AG09319 (cell line): Measurements from ENCODE around the gene PAPSS2.

Experiments
- DNase-seq: peaks from one replicate; pipeline ENCODE4 v3.0.0-alpha.2; 2010; ENCODE audit warnings: low read depth; ENCODE audit errors: extremely low read depth
- TF ChIP-seq, protein P1 (sequence below): IDR thresholded peaks from 2 replicates; pipeline ENCODE4 v1.5.1; 2011; ENCODE audit warnings: low read depth, mild to moderate bottlenecking, inconsistent platforms, low read length, moderate library complexity

Gene PAPSS2

DNA sequence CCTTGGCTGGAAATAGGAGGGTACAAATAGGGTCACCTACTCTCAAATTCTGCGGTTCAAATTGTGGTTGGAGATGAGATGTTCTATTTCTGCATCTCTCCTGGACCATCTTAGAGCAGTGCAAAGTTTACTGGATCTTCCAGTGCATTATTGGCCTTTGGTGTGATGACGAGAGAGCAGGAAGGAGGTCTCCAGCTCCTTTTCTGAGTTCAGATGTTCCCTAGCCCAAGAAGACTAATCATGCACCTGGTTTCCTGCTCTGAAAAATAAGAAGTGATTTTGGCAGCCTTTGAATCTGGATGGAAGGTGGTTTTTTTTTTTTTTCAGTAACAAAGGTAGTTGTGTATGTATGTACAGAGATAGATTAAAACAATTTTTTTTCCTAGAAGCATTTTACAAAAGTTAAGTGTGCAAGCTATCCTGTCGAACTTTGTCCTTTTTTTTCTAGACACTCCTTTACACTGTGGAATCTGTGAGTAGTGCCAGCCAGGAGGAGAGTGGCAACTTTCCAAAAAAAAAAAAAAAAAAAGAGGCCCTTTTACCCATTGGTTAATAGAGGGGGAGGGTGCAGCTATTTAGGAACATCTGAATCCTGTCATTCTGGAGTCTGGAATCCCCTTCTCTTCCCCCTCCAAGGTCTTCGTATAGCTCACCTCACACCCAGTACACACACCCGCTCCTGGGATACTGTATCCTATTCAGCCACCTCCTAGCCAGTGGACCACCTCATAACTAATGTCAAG, 26.3 kb downstream of the PAPSS2 start:
- no peak for DNase-seq
- TF ChIP-seq, protein P1, sequence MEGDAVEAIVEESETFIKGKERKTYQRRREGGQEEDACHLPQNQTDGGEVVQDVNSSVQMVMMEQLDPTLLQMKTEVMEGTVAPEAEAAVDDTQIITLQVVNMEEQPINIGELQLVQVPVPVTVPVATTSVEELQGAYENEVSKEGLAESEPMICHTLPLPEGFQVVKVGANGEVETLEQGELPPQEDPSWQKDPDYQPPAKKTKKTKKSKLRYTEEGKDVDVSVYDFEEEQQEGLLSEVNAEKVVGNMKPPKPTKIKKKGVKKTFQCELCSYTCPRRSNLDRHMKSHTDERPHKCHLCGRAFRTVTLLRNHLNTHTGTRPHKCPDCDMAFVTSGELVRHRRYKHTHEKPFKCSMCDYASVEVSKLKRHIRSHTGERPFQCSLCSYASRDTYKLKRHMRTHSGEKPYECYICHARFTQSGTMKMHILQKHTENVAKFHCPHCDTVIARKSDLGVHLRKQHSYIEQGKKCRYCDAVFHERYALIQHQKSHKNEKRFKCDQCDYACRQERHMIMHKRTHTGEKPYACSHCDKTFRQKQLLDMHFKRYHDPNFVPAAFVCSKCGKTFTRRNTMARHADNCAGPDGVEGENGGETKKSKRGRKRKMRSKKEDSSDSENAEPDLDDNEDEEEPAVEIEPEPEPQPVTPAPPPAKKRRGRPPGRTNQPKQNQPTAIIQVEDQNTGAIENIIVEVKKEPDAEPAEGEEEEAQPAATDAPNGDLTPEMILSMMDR, result no peak

DNA sequence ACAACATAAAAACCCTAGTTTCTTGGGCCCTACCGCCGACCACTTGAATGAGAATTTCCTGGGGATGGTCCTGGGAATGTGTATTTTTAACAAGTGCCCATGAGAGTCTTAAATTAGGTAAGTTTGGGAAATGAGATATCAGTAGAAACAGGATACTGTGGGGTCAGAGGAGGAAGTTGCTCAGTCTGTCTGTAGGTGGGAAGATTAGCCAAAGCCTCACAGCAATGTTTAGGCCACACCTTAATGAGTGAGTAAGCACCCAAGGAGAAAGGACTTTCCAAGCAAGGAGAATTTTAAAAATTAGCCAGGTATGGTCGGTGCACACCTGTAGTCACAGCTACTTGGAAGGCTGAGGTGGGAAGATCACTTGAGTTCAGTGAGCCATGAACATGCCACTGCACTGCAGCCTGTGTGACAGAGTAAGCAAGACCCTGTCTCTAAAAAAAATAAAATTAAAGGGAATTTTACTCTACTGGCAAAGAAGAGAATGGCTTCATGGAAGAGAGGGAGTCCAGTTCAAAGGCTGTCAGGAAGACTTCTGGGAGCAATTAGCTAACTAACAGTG, 31.9 kb downstream of the PAPSS2 start:
- TF ChIP-seq, protein P1, result no peak
- no peak for DNase-seq

DNA sequence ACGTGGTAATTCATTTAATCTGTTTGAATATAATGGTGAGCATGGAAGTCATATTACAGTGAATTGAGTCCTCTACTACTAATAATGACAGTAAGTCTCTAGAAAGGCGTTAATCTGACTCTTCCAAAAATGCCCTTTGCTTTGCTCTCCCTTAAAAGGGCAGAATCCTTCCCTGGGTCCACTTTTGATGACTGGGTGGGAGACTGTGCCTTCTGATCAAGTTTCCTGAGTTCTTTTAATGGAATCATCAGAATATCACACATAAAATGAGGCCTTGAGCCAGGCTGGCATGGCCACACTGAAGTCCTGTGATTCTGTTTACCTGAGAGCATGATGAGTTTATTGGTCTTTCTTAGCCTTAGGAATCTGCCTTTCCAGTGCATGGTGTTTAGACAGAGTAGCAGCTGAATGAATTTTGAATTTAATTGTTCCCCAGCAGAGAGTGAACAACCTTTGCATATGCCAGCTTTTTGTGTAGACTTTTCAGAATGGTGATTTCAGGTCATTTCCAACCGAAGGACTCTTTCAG, 33.3 kb downstream of the PAPSS2 start:
- TF ChIP-seq, protein P1, result no peak
- DNase-seq, result no peak

DNA sequence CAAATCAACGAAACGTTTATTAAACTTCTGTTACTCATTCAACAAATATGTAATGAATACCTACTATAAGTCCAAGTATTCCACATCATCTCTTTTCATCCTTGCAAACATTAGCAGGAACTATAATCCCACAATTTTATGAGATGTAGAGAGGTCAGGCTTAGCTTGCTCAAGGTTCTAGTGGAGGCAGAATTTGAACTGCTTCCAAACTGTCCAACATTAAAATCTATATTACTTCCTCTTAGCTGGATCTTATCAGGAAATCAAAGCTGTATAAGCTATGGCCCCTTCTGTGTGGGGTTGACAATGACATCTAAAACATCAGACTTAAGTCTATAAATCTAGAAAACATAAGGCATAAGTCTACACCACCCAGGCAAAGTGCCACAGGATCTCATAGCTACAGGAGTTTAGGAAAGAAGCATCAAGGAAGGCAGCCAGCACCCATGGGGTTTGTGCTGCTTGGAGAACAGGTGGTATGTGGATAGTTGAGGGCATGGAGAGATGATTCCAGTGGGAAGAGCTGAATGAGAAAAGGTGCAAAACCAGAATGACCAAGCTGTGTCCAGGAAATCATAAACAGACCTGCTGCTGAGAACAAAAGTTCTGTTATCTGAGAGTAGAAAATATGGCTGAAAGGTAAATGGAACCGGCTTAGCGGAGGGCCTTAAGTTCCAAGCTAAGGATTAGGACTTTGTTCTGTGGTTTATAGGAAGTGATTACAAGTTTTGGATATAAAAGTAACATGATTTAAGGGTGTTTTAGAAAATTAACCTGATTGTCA, 34.5 kb downstream of the PAPSS2 start:
- TF ChIP-seq, protein P1, result no peak
- no peak for DNase-seq

DNA sequence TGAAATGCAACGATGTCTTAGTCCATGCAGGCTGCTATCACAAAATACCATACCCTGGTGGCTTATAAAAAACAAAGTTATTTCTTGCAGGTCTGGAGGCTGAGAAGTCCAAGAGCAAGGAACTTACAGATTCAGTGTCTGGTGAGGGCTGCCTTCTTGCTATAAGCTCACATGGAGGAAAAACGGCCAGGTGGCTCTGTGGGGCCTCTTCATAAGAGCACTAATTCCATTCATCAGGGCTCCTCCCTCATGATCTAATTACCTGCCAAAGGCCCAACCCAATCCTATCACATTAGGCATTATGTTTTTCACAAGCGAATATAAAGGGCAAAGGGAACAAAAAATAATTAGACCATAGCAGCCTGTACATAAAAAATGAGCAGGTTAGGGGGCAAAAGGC, 35.4 kb downstream of the PAPSS2 start:
- TF ChIP-seq, protein P1, result no peak
- no peak for DNase-seq

DNA sequence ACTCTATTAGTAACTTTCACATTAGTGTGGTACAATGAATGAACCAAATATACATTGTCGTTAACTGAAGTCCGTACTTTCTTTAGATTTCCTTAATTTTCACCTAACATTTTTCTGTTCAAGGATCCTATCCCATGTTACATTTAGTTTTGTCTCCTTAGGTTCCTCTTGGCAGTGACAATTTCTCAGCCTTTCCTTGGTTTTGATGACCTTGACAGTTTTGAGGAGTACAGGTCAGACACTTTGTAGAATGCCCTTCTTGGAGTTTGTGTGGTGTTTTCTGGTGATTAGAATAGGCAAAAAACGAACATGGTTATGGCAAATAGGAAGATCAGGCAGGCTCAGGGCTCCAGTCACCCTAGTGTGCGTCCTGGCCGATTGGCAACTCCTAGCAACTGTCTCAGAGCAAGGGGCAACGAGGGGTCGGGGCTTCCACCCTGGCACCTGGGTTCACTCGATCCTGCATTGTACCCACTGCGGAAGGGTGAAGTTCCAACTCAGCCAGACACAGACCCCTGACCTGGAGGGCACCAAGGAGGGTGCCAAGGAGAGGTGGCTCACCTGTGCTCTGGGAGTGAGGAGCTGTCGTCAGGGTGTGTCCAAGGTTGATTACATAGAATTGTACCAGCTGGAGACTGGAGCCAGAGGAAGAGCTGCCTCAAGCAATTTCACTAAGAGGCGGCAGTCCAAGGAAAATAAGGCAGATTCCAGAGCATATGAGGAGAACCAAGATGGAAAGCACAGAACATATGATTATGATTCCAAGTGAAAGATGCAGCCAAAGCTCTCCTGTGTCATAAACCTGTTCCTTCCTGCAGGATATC, 37.5 kb downstream of the PAPSS2 start:
- TF ChIP-seq, protein P1, result no peak
- DNase-seq, result no peak
